22Rv1 (cell line): ENCODE measurements around the gene MICU1.

ENCODE experiments used
- H3K27ac ChIP-seq: fragments of 450-650 bp; 2 replicates; pipeline ENCODE4 v1.5.1; 2017
- ZFX ChIP-seq: fragments of 450-650 bp; IDR thresholded peaks from 2 replicates; pipeline ENCODE4 v1.6.1; 2017; ENCODE audit warnings: antibody characterized with exemption, borderline replicate concordance
- TF ChIP-seq, protein P1 (sequence below): fragments of 450-650 bp; IDR thresholded peaks from 2 replicates; pipeline ENCODE4 v1.5.1; 2017; ENCODE audit warnings: mild to moderate bottlenecking

Gene MICU1

DNA sequence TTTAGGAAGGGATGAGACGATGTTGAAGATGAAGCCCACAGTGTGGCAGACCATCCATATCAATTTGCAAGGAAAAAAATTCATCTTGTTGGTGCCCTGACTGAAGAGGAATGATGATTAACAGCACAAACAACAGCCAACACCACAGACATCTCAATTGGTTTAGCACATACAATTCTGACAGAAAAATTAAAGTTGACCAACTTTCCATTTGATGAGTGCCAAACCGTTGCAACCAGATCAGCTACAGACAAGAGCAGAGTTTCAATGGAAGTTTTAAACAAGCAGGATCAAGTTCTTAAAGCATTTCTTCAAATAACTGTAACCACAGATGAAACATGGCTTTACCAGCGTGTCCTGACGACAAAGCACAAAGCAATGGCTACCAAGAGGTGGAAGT is 138.8 kb downstream of the MICU1 start:
- H3K27ac ChIP-seq, result no peak overlapping the region
- no peak for TF ChIP-seq ZFX
- TF ChIP-seq, protein P1, sequence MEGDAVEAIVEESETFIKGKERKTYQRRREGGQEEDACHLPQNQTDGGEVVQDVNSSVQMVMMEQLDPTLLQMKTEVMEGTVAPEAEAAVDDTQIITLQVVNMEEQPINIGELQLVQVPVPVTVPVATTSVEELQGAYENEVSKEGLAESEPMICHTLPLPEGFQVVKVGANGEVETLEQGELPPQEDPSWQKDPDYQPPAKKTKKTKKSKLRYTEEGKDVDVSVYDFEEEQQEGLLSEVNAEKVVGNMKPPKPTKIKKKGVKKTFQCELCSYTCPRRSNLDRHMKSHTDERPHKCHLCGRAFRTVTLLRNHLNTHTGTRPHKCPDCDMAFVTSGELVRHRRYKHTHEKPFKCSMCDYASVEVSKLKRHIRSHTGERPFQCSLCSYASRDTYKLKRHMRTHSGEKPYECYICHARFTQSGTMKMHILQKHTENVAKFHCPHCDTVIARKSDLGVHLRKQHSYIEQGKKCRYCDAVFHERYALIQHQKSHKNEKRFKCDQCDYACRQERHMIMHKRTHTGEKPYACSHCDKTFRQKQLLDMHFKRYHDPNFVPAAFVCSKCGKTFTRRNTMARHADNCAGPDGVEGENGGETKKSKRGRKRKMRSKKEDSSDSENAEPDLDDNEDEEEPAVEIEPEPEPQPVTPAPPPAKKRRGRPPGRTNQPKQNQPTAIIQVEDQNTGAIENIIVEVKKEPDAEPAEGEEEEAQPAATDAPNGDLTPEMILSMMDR, result no peak

DNA sequence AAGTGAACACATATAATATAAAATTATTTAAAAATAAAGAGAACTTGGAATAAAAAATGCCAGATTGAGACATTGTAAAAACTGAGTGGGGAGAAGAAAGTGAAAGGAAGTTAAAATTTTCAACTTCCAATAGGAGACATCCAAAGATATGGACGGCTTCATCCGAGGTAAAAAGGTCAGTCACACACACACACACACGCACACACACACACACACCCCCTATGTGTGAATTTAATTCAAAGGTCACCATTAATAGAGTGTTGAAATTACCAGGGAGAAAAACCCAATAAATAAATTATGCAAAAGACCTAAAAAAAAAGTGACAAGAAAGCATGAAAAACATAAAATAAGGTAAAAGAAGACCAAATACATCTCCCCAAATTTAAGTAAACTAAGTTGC is 140.2 kb downstream of the MICU1 start:
- no peak for TF ChIP-seq ZFX
- TF ChIP-seq, protein P1, result no peak

DNA sequence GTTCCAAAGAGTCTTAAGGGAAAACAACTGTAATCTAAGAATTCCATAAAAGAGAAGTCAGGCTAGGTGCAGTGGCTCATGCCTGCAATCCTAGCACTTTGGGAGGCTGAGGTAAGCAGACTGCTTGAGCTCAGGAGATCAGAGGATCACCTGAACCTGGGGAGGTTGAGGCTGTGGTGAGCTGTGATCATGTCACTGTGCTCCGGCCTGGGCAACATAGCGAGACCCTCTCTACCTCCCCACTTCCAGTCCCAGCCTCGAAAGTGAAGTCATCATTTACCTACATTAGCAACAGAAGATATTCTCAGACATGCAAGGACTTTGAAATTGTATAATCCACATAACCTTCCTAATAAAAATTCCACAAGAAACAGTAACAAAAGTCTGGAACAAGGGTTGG is 141.4 kb downstream of the MICU1 start:
- no peak for TF ChIP-seq ZFX
- TF ChIP-seq, protein P1, result no peak
- no peak overlapping the region for H3K27ac ChIP-seq

More for the DNA sequence above, 140.2 kb downstream of the MICU1 start:
- H3K27ac ChIP-seq, result no peak overlapping the region

DNA sequence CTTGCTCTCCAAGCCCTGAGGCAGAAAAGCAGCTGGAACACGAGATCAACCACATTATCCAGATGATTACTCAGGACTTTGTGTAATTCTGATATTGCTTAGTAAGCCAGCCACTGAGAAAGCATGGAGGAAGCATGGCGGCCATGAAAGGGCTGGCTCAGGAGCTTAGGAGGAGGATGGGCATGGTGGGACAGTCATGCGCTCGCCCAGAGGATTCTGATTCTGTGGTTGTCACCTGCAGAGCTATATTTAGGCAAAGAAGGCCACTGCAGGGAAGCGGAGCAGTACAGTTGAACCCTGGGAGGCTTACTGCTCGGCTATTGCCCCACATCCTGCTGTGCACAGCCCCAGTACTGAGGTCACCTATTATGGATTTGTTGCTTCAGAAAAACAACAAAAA is 142.4 kb downstream of the MICU1 start:
- H3K27ac ChIP-seq, result no peak overlapping the region
- TF ChIP-seq ZFX, result no peak
- TF ChIP-seq, protein P1, result no peak

DNA sequence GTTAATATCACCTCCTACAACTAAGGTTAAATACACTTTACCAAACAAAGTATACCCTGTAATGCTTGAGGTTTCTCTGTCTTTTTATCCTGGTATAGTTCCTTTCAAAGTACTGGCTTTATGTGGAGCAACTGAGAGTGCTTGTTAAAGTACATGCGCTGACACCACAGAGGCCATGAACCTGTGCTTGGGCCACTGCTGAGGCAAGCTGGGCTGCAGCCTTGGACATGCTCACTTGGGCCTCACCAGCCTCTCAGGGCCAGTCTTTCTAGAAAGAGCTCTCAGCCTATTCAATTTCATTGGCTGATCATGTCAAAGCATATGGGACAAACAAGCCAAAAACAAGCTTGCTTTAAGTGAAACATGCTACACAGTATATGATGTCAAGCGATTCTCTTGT is 145.0 kb downstream of the MICU1 start:
- no peak for TF ChIP-seq ZFX
- TF ChIP-seq, protein P1, result no peak
- H3K27ac ChIP-seq, result no peak overlapping the region

DNA sequence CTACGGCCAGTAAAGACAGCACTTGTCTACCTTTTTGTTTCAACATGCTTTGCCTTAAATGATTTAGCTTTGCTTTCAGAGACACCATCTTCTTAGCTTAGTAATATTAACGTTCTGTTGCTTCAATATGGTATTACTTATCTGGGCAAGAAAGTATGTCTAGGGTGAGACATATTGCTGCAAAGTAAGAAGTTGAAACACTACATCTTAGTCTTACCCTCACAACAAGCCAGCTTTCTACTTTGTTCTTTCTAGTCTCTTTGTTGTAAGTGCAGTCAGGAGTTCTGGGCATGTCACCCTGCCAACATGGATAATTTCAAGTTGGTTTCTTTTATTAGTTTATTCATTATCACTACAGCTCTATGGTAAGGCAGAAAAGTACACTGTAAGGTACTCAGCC is 148.4 kb downstream of the MICU1 start:
- TF ChIP-seq, protein P1, result no peak
- no peak for TF ChIP-seq ZFX
- H3K27ac ChIP-seq, result no peak overlapping the region

DNA sequence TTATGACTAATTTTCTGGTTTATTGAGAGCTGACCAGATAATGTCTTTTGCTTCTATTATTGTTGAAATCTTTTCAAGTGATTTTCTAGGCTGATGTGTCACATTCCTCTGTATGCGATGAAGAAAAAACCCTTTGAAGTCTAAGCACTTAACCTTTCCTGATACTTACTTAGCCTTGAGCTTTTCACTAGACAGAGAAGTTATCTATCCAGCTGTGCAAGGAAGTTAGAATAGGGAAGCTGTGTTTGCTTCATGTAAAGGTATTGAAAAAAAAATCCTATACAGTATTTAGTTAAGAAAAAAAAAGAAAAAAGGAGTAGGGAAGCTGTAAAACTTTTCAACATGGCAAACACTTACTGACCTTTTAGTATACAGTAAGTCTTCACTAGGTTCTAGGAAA is 153.6 kb downstream of the MICU1 start:
- no peak for TF ChIP-seq ZFX
- TF ChIP-seq, protein P1, result no peak
- no peak overlapping the region for H3K27ac ChIP-seq
